ENCODE measurements around the gene RASGRF2.

The RASGRF2 gene

GRCh38 chr5:81171769-81172168 is 211.6 kb downstream of the RASGRF2 start:
- no peak for DNase-seq (ENCODE audit: low read depth, low spot score)

GRCh38 chr5:81172710-81173109 is 212.5 kb downstream of the RASGRF2 start:
- no peak for DNase-seq (ENCODE audit: low read depth, low spot score)

GRCh38 chr5:81177061-81177460 is 216.9 kb downstream of the RASGRF2 start:
- no peak for DNase-seq (ENCODE audit: low read depth, low spot score)

GRCh38 chr5:81179959-81180358 is 219.8 kb downstream of the RASGRF2 start:
- no peak for DNase-seq (ENCODE audit: low read depth, low spot score)

- no peak for DNase-seq (ENCODE audit: low read depth, low spot score)
These were observed 220.8 kb downstream of the RASGRF2 start for GRCh38 chr5:81180780-81181460.

GRCh38 chr5:81181576-81182316 is 221.6 kb downstream of the RASGRF2 start:
- DNase-seq (ENCODE audit: low read depth, low spot score): no peak

GRCh38 chr5:81182396-81183390 is 222.5 kb downstream of the RASGRF2 start:
- DNase-seq (ENCODE audit: low read depth, low spot score): no peak

- DNase-seq (ENCODE audit: low read depth, low spot score): peak; percentile 41
These were observed 223.9 kb downstream of the RASGRF2 start for GRCh38 chr5:81183811-81184748.

GRCh38 chr5:81184749-81185110 is 224.6 kb downstream of the RASGRF2 start:
- peak; percentile 43 for DNase-seq (ENCODE audit: low read depth, low spot score)

GRCh38 chr5:81187885-81188284 is 227.7 kb downstream of the RASGRF2 start:
- no peak for DNase-seq (ENCODE audit: low read depth, low spot score)

- DNase-seq (ENCODE audit: low read depth, low spot score): no peak
These were observed 228.8 kb downstream of the RASGRF2 start for GRCh38 chr5:81188962-81189361.

GRCh38 chr5:81189875-81190498 is 229.8 kb downstream of the RASGRF2 start:
- peak; percentile 70 for DNase-seq (ENCODE audit: low read depth, low spot score)

GRCh38 chr5:81191726-81192372 is 231.7 kb downstream of the RASGRF2 start:
- no peak for DNase-seq (ENCODE audit: low read depth, low spot score)

GRCh38 chr5:81192373-81192750 is 232.2 kb downstream of the RASGRF2 start:
- DNase-seq (ENCODE audit: low read depth, low spot score): no peak

- DNase-seq (ENCODE audit: low read depth, low spot score): peak; percentile 93
These were observed 234.6 kb downstream of the RASGRF2 start for GRCh38 chr5:81194633-81195334.

- no peak for DNase-seq (ENCODE audit: low read depth, low spot score)
These were observed 235.3 kb downstream of the RASGRF2 start for GRCh38 chr5:81195335-81195929.

- no peak for DNase-seq (ENCODE audit: low read depth, low spot score)
These were observed 242.5 kb downstream of the RASGRF2 start for GRCh38 chr5:81202655-81203054.

- no peak for DNase-seq (ENCODE audit: low read depth, low spot score)
These were observed 243.6 kb downstream of the RASGRF2 start for GRCh38 chr5:81203729-81204128.

- no peak for DNase-seq (ENCODE audit: low read depth, low spot score)
These were observed 244.0 kb downstream of the RASGRF2 start for GRCh38 chr5:81204205-81204604.

Measured in ELF-1 (cell line).